Testis (tissue), 2 donors: ENCODE measurements around the gene FBF1.

Source experiments
- CTCF ChIP-seq, 3 experiments: fragments of 450-650 bp in 2 of 3; fragments of 200-600 bp in 1 of 3; sonication (generic) in 1 of 3; IDR thresholded peaks; one replicate each; pipeline ENCODE4 v1.5.1; 2016 to 2019; ENCODE audit warnings: antibody characterized with exemption in 3 of 3, mild to moderate bottlenecking in 2 of 3, moderate library complexity in 1 of 3
- POLR2A ChIP-seq: fragments of 450-650 bp; IDR thresholded peaks from one replicate; pipeline ENCODE4 v1.6.1; 2017; ENCODE audit warnings: antibody characterized with exemption, mild to moderate bottlenecking, moderate library complexity

- peak in 2 of 3 experiments; percentile 34 to 47 for TF ChIP-seq CTCF (IDR thresholded peaks at IDR 0.05)
- peak; percentile 67 for TF ChIP-seq POLR2A
These were observed 38.3 kb upstream of the FBF1 start, which contains the start of the genes ACOX1 and TEN1 for GRCh38 chr17:75978938-75979704.
